ENCODE measurements around the gene NAA80. TPM values are rescaled to one million over a fixed set of nuclear protein-coding genes. Genes with fewer than 3 reads are reported as not detected.

The NAA80 gene
- polyA plus RNA-seq, 2 of the 4 experiments (the other 2 are of a cell fraction) = 3.1 to 5.3 TPM

DNA sequence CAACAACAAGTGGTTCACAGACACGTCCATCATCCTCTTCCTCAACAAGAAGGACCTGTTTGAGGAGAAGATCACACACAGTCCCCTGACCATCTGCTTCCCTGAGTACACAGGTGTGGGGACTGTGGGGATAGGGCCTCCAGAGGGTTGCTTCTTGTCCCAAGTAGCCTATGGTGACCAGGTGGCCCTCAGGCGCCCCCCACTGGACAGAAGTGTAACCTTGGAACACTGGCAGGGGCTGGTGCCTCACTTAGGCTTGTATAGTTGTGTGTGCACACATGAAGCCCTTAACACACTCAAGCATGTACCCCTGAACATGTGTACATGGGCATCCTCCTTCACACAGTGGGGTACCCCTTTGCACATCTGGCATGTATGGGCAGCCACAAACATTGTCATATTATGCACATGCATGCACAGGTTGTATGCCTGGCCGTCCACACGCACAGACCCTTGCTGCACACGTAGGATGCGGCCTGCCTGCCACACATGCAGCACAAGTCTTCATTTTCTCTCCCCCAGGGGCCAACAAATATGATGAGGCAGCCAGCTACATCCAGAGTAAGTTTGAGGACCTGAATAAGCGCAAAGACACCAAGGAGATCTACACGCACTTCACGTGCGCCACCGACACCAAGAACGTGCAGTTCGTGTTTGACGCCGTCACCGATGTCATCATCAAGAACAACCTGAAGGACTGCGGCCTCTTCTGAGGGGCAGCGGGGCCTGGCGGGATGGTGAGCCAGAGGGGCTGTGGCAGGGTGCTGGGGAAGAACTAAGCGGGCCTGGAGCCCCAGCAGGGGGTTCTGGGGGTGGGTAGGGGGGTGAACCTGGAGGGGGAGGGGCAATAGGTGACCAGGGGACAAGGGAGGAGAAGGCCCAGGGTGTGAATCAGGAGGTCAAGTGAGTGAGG lies 42.0 kb downstream of the NAA80 start:
- ChIA-PET CTCF (interaction anchor here (0.8 to 11.2 kb wide), 10 partner anchors 9 to 65 kb away, joined by 3 to 219 read pairs (median 14); partner anchors contain the start of genes GNAI2 and GNAT1), POLR2A (no interaction called here)
- ATAC-seq = peak in 1 of 2 experiments; percentile 24; a peak in 2 of 6 replicates
- no peaks in the 10 kb centered on the region for H3K9me3 ChIP-seq
- WGBS (ENCODE audit: missing lambda C conversion rate) = 91% methylated on average over 14 of the region's 20 CpGs
- peaks cover 16% of the 10 kb centered on the region; the same call in 2 of the 3 replicates for H3K4me1 ChIP-seq
- no peak for FAIRE-seq
- TF ChIP-seq GATA3 (IDR thresholded peaks at IDR 0.05; ENCODE audit: borderline replicate concordance) (no peak), RAD21 (conservative IDR thresholded peaks at IDR 0.05 in 1 of 2, IDR thresholded peaks at IDR 0.05 in 1 of 2) (peak in 1 of 2 experiments; percentile 36; a peak in 2 of 5 replicates)
- TF ChIP-seq, protein P1, sequence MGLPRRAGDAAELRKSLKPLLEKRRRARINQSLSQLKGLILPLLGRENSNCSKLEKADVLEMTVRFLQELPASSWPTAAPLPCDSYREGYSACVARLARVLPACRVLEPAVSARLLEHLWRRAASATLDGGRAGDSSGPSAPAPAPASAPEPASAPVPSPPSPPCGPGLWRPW (IDR thresholded peaks at IDR 0.05) = no peak
- TF ChIP-seq, protein P2, sequence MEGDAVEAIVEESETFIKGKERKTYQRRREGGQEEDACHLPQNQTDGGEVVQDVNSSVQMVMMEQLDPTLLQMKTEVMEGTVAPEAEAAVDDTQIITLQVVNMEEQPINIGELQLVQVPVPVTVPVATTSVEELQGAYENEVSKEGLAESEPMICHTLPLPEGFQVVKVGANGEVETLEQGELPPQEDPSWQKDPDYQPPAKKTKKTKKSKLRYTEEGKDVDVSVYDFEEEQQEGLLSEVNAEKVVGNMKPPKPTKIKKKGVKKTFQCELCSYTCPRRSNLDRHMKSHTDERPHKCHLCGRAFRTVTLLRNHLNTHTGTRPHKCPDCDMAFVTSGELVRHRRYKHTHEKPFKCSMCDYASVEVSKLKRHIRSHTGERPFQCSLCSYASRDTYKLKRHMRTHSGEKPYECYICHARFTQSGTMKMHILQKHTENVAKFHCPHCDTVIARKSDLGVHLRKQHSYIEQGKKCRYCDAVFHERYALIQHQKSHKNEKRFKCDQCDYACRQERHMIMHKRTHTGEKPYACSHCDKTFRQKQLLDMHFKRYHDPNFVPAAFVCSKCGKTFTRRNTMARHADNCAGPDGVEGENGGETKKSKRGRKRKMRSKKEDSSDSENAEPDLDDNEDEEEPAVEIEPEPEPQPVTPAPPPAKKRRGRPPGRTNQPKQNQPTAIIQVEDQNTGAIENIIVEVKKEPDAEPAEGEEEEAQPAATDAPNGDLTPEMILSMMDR (IDR thresholded peaks at IDR 0.05) = peak; percentile 31
- no peak overlapping the region for H3K4me2 ChIP-seq
- H3K4me3 ChIP-seq = no peak overlapping the region
- H3K27ac ChIP-seq = no peak overlapping the region
- peak in 1 of 2 experiments; percentile 48 for DNase-seq (ENCODE audit: low read depth in 1 of 2, low spot score in 1 of 2)

DNA sequence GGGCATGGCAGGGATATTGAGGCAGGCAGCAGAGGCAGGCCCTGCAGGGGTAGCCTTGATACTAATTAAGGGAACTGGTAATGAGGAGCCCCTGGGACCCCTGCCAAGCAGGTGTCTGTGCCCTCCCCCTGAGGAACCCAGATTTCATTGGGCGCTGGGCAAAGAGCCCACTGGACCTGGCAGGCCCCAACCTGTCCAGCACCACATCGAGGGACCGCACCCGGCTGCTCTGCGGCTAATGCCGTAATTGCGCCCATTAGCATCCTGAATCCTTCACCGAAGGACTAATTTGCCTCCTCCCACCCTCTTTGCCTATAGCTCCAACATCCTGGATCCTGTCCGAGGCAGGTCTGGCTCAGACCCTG lies 44.0 kb downstream of the NAA80 start:
- Histone ChIP-seq H3K4me1 (peaks cover 6% of the 10 kb centered on the region; the same call in 1 of the 3 replicates), H3K9me3 (no peaks in the 10 kb centered on the region), H3K4me2 (no peak overlapping the region), H3K4me3 (no peak overlapping the region), H3K27ac (no peak overlapping the region)
- POLR2A ChIA-PET = no interaction called here
- ATAC-seq (no peak), FAIRE-seq (no peak), DNase-seq (ENCODE audit: low read depth in 1 of 2, low spot score in 1 of 2) (no peak)
- WGBS (ENCODE audit: missing lambda C conversion rate) = 91% methylated on average over 9 of the region's 9 CpGs
- CTCF ChIA-PET = interaction anchor here (1.2 to 11.2 kb wide), 7 partner anchors 9 to 69 kb away, joined by 3 to 219 read pairs (median 7); partner anchors contain the start of genes GNAI2 and GNAT1
- TF ChIP-seq HEYL (CRISPR knock-in tag; IDR thresholded peaks at IDR 0.05) = no peak
- no peak for TF ChIP-seq TFCP2L1 (CRISPR knock-in tag; IDR thresholded peaks at IDR 0.05)
- no peak for TF ChIP-seq RAD21 (conservative IDR thresholded peaks at IDR 0.05 in 1 of 2, IDR thresholded peaks at IDR 0.05 in 1 of 2)
- TF ChIP-seq EHF (CRISPR knock-in tag; IDR thresholded peaks at IDR 0.05) = no peak
- TF ChIP-seq EP300 (IDR thresholded peaks at IDR 0.05) = no peak
- no peak for TF ChIP-seq EHMT2 (IDR thresholded peaks at IDR 0.05; ENCODE audit: low read depth)
- no peak for TF ChIP-seq KDM5A (IDR thresholded peaks at IDR 0.05)
- no peak for TF ChIP-seq ZNF302 (CRISPR knock-in tag; IDR thresholded peaks at IDR 0.05)
- TF ChIP-seq, protein P3, sequence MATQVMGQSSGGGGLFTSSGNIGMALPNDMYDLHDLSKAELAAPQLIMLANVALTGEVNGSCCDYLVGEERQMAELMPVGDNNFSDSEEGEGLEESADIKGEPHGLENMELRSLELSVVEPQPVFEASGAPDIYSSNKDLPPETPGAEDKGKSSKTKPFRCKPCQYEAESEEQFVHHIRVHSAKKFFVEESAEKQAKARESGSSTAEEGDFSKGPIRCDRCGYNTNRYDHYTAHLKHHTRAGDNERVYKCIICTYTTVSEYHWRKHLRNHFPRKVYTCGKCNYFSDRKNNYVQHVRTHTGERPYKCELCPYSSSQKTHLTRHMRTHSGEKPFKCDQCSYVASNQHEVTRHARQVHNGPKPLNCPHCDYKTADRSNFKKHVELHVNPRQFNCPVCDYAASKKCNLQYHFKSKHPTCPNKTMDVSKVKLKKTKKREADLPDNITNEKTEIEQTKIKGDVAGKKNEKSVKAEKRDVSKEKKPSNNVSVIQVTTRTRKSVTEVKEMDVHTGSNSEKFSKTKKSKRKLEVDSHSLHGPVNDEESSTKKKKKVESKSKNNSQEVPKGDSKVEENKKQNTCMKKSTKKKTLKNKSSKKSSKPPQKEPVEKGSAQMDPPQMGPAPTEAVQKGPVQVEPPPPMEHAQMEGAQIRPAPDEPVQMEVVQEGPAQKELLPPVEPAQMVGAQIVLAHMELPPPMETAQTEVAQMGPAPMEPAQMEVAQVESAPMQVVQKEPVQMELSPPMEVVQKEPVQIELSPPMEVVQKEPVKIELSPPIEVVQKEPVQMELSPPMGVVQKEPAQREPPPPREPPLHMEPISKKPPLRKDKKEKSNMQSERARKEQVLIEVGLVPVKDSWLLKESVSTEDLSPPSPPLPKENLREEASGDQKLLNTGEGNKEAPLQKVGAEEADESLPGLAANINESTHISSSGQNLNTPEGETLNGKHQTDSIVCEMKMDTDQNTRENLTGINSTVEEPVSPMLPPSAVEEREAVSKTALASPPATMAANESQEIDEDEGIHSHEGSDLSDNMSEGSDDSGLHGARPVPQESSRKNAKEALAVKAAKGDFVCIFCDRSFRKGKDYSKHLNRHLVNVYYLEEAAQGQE (IDR thresholded peaks at IDR 0.05) = no peak
- TF ChIP-seq CEBPB (IDR thresholded peaks at IDR 0.05) = no peak
- TF ChIP-seq ZSCAN20 (CRISPR knock-in tag; IDR thresholded peaks at IDR 0.05) = no peak
- no peak for TF ChIP-seq RARB (CRISPR knock-in tag; IDR thresholded peaks at IDR 0.05)

Data from A549 (cell line).